SK-N-SH treated with all-trans-retinoic acid at 6 μM for 48 hours (cell line): ENCODE results near the gene CEP68.

Experiments
- ATAC-seq: fragments of 200-7000 bp; cut with Tn5 transposase; 3 replicates; pipeline ENCODE4 v1.9.1; 2020; ENCODE audit warnings: mild to moderate bottlenecking, moderate library complexity
- ARNTL ChIP-seq: fragments of 450-650 bp; formaldehyde crosslinking; IDR thresholded peaks from 2 replicates; pipeline ENCODE4 v1.5.0; 2020; ENCODE audit warnings: low read depth, mild to moderate bottlenecking, moderate library complexity, borderline replicate concordance
- BACH2 ChIP-seq: fragments of 250-450 bp; sonication (Bioruptor Pico); IDR thresholded peaks from 2 replicates; pipeline ENCODE4 v1.9.0; 2021; ENCODE audit warnings: mild to moderate bottlenecking, borderline replicate concordance
- CREB5 ChIP-seq: fragments of 250-450 bp; sonication (Bioruptor Pico); IDR thresholded peaks from 2 replicates; pipeline ENCODE4 v1.5.1; 2020; ENCODE audit warnings: low read depth, mild to moderate bottlenecking, moderate library complexity
- CSDC2 ChIP-seq: fragments of 250-450 bp; sonication (Bioruptor Pico); IDR thresholded peaks from 2 replicates; pipeline ENCODE4 v1.5.0; 2020; ENCODE audit warnings: mild to moderate bottlenecking, moderate library complexity
- GLIS3 ChIP-seq: fragments of 250-450 bp; sonication (Bioruptor Pico); IDR thresholded peaks from 2 replicates; pipeline ENCODE4 v1.5.0; 2020; ENCODE audit warnings: mild to moderate bottlenecking, moderate library complexity
- ISL1 ChIP-seq: fragments of 250-450 bp; sonication (Bioruptor Pico); IDR thresholded peaks from 2 replicates; pipeline ENCODE4 v2.1.2; 2022; ENCODE audit warnings: mild to moderate bottlenecking, moderate library complexity
- OSR1 ChIP-seq: fragments of 250-450 bp; sonication (Bioruptor Pico); IDR thresholded peaks from 2 replicates; pipeline ENCODE4 v1.8.0; 2022; ENCODE audit warnings: moderate library complexity, mild to moderate bottlenecking, inconsistent platforms
- PATZ1 ChIP-seq: fragments of 250-450 bp; sonication (Bioruptor Pico); IDR thresholded peaks from 2 replicates; pipeline ENCODE4 v1.8.0; 2020; ENCODE audit warnings: mild to moderate bottlenecking, moderate library complexity, borderline replicate concordance
- POU6F1 ChIP-seq: fragments of 250-450 bp; sonication (Bioruptor Pico); IDR thresholded peaks from 2 replicates; pipeline ENCODE4 v1.8.0; 2021; ENCODE audit warnings: low read depth, mild to moderate bottlenecking, moderate library complexity, borderline replicate concordance
- PPARA ChIP-seq: fragments of 250-450 bp; sonication (Bioruptor Pico); IDR thresholded peaks from 2 replicates; pipeline ENCODE4 v1.5.0; 2020; ENCODE audit warnings: mild to moderate bottlenecking, borderline replicate concordance
- RARB ChIP-seq: fragments of 250-450 bp; sonication (Bioruptor Pico); IDR thresholded peaks from 2 replicates; pipeline ENCODE4 v1.8.0; 2021; ENCODE audit warnings: mild to moderate bottlenecking, moderate library complexity
- SNAI2 ChIP-seq: fragments of 250-450 bp; sonication (Bioruptor Pico); IDR thresholded peaks from 2 replicates; pipeline ENCODE4 v1.5.0; 2020; ENCODE audit warnings: mild to moderate bottlenecking, moderate library complexity
- TCF4 ChIP-seq: fragments of 250-450 bp; sonication (Bioruptor Pico); IDR thresholded peaks from 2 replicates; pipeline ENCODE4 v1.8.0; 2021; ENCODE audit warnings: mild to moderate bottlenecking, moderate library complexity, borderline replicate concordance
- TOX ChIP-seq: fragments of 250-450 bp; sonication (Bioruptor Pico); IDR thresholded peaks from 2 replicates; pipeline ENCODE4 v1.8.0; 2021; ENCODE audit warnings: mild to moderate bottlenecking, moderate library complexity, borderline replicate concordance
- TSHZ2 ChIP-seq: fragments of 250-450 bp; sonication (Bioruptor Pico); IDR thresholded peaks from 2 replicates; pipeline ENCODE4 v1.5.0; 2020; ENCODE audit warnings: mild to moderate bottlenecking, moderate library complexity
- ZC3H10 ChIP-seq: fragments of 250-450 bp; sonication (Bioruptor Pico); IDR thresholded peaks from 2 replicates; pipeline ENCODE4 v1.5.1; 2021; ENCODE audit warnings: mild to moderate bottlenecking, moderate library complexity
- ZFP3 ChIP-seq: fragments of 250-450 bp; sonication (Bioruptor Pico); IDR thresholded peaks from 2 replicates; pipeline ENCODE4 v1.5.0; 2020; ENCODE audit warnings: mild to moderate bottlenecking, moderate library complexity
- ZFP30 ChIP-seq: fragments of 450-650 bp; formaldehyde crosslinking; IDR thresholded peaks from 2 replicates; pipeline ENCODE4 v1.5.0; 2022; ENCODE audit warnings: mild to moderate bottlenecking, moderate library complexity
- ZNF565 ChIP-seq: fragments of 450-650 bp; formaldehyde crosslinking; conservative IDR thresholded peaks from 2 replicates; pipeline ENCODE4 v1.5.0; 2020; ENCODE audit warnings: low read depth, mild to moderate bottlenecking, moderate library complexity
- ZNF70 ChIP-seq: fragments of 450-650 bp; formaldehyde crosslinking; IDR thresholded peaks from 2 replicates; pipeline ENCODE4 v1.5.0; 2020; ENCODE audit warnings: mild to moderate bottlenecking, moderate library complexity
- ZNF8 ChIP-seq: fragments of 450-650 bp; formaldehyde crosslinking; IDR thresholded peaks from 2 replicates; pipeline ENCODE4 v1.5.0; 2020; ENCODE audit warnings: mild to moderate bottlenecking, moderate library complexity

The CEP68 gene

GRCh38 chr2:65035351-65035943 is 20.8 kb upstream of the CEP68 start:
- ATAC-seq, result no peak
- TF ChIP-seq ZFP3 (CRISPR knock-in tag) (no peak), ARNTL (no peak), ZFP30 (CRISPR knock-in tag) (no peak), PATZ1 (CRISPR knock-in tag) (no peak), TSHZ2 (CRISPR knock-in tag) (no peak), ZNF70 (no peak), CREB5 (CRISPR knock-in tag) (no peak), ZNF8 (CRISPR knock-in tag) (no peak), OSR1 (no peak), CSDC2 (CRISPR knock-in tag) (no peak), ISL1 (CRISPR knock-in tag) (no peak), PPARA (CRISPR knock-in tag) (no peak), TOX (CRISPR knock-in tag) (no peak), BACH2 (CRISPR knock-in tag) (no peak)

GRCh38 chr2:65037178-65037577 is 19.0 kb upstream of the CEP68 start:
- ATAC-seq, result no peak
- no peak for TF ChIP-seq RARB (CRISPR knock-in tag)
- TF ChIP-seq SNAI2, result no peak
- no peak for TF ChIP-seq TSHZ2 (CRISPR knock-in tag)
- no peak for TF ChIP-seq CREB5 (CRISPR knock-in tag)
- TF ChIP-seq ZC3H10 (CRISPR knock-in tag), result no peak
- no peak for TF ChIP-seq POU6F1 (CRISPR knock-in tag)
- TF ChIP-seq ZNF565 (CRISPR knock-in tag), result no peak
- TF ChIP-seq TCF4 (CRISPR knock-in tag), result no peak
- TF ChIP-seq ZNF70, result no peak
- no peak for TF ChIP-seq GLIS3 (CRISPR knock-in tag)
